GM03348 (cell line): ENCODE data around the gene ZFR2.
"Not testable (repeated sequence)": the region's sequence is repeated elsewhere in the genome, so short reads cannot be mapped to it uniquely, and the experiment has no call there.

ENCODE experiments used
- DNase-seq: peaks from one replicate; pipeline ENCODE4 v3.0.0; 2012; ENCODE audit warnings: low spot score

The ZFR2 gene

GRCh38 chr19:3836887-3837286 lies 32.0 kb downstream of the ZFR2 start:
- no peak for DNase-seq

- no peak for DNase-seq
Measured at GRCh38 chr19:3835055-3835435, 33.8 kb downstream of the ZFR2 start.

GRCh38 chr19:3834349-3835054 lies 34.3 kb downstream of the ZFR2 start:
- DNase-seq: no peak

GRCh38 chr19:3833578-3834348 lies 35.1 kb downstream of the ZFR2 start:
- no peak for DNase-seq

GRCh38 chr19:3832001-3832400 lies 36.8 kb downstream of the ZFR2 start:
- no peak for DNase-seq

GRCh38 chr19:3831601-3832000 lies 37.2 kb downstream of the ZFR2 start:
- DNase-seq: no peak

GRCh38 chr19:3830621-3831589 lies 37.9 kb downstream of the ZFR2 start:
- DNase-seq: no peak

- DNase-seq: no peak
Measured at GRCh38 chr19:3827306-3827705, 41.5 kb downstream of the ZFR2 start.

- DNase-seq: no peak
Measured at GRCh38 chr19:3826163-3826562, 42.7 kb downstream of the ZFR2 start.

- DNase-seq: no peak
Measured at GRCh38 chr19:3825286-3825956, 43.4 kb downstream of the ZFR2 start.

- DNase-seq: no peak
Measured at GRCh38 chr19:3823350-3823713, 45.5 kb downstream of the ZFR2 start.

GRCh38 chr19:3822683-3823349 lies 46.0 kb downstream of the ZFR2 start:
- DNase-seq: no peak

GRCh38 chr19:3821857-3822364 lies 46.9 kb downstream of the ZFR2 start:
- peak; percentile 90 for DNase-seq

- no peak for DNase-seq
Measured at GRCh38 chr19:3821156-3821555, 47.7 kb downstream of the ZFR2 start.

- no peak for DNase-seq
Measured at GRCh38 chr19:3819989-3820388, 48.8 kb downstream of the ZFR2 start.

- DNase-seq: no peak
Measured at GRCh38 chr19:3818918-3819317, 49.9 kb downstream of the ZFR2 start.

GRCh38 chr19:3818466-3818865 lies 50.4 kb downstream of the ZFR2 start:
- DNase-seq: peak; percentile 51

- no peak for DNase-seq
Measured at GRCh38 chr19:3817761-3818160, 51.1 kb downstream of the ZFR2 start.

GRCh38 chr19:3816566-3817218 lies 52.1 kb downstream of the ZFR2 start:
- DNase-seq: no peak

GRCh38 chr19:3816148-3816547 lies 52.7 kb downstream of the ZFR2 start:
- DNase-seq: not testable (repeated sequence)

- no peak for DNase-seq
Measured at GRCh38 chr19:3814648-3815047, 54.2 kb downstream of the ZFR2 start.
